Endothelial cell of umbilical vein (primary cell): ENCODE results near the gene OPRL1.

ENCODE experiments used
- EZH2 ChIP-seq: IDR thresholded peaks from 2 replicates; pipeline ENCODE4 v1.6.1; 2012; ENCODE audit warnings: borderline replicate concordance, low read depth, mild to moderate bottlenecking, moderate library complexity, low read length, inconsistent platforms; ENCODE audit not compliant: severe bottlenecking
- FOS ChIP-seq: IDR thresholded peaks from 2 replicates; pipeline ENCODE4 v1.6.1; 2011; ENCODE audit warnings: mild to moderate bottlenecking, low read length, moderate library complexity, borderline replicate concordance; ENCODE audit not compliant: insufficient read depth
- GATA2 ChIP-seq: IDR thresholded peaks from 2 replicates; pipeline ENCODE4 v1.7.0; 2011; ENCODE audit warnings: low read depth, mild to moderate bottlenecking, moderate library complexity, mixed read lengths, low read length; ENCODE audit not compliant: insufficient read length, insufficient read depth
- JUN ChIP-seq: IDR thresholded peaks from 2 replicates; pipeline ENCODE4 v1.6.1; 2011; ENCODE audit warnings: borderline replicate concordance, low read depth; ENCODE audit not compliant: insufficient read length, insufficient read depth
- MAX ChIP-seq: IDR thresholded peaks from 2 replicates; pipeline ENCODE4 v1.6.1; 2011; ENCODE audit not compliant: insufficient read depth, insufficient read length
- MYC ChIP-seq: IDR thresholded peaks from one replicate; pipeline ENCODE4 v1.6.1; 2011; ENCODE audit warnings: mild to moderate bottlenecking, low read depth, low read length
- POLR2A ChIP-seq: IDR thresholded peaks from 2 replicates; pipeline ENCODE4 v1.6.1; 2012; ENCODE audit warnings: low read depth, mild to moderate bottlenecking, control low read depth, low read length
- POLR2AphosphoS5 ChIP-seq: IDR thresholded peaks from 2 replicates; pipeline ENCODE4 v1.6.1; 2012; ENCODE audit warnings: low read depth, mild to moderate bottlenecking, control low read depth, low read length, moderate library complexity; ENCODE audit not compliant: insufficient read depth
- TF ChIP-seq, protein P1 (sequence below), 2 donors: IDR thresholded peaks; 1 replicate in 1 of 2; 2 replicates in 1 of 2; pipeline ENCODE4 v1.5.1; 2011; ENCODE audit warnings: low read length in 2 of 2, mild to moderate bottlenecking in 2 of 2, moderate library complexity in 2 of 2, control low read depth in 1 of 2, inconsistent platforms in 1 of 2, low read depth in 1 of 2; ENCODE audit not compliant: insufficient read depth in 1 of 2; ENCODE audit errors: extremely low read depth in 1 of 2

DNA sequence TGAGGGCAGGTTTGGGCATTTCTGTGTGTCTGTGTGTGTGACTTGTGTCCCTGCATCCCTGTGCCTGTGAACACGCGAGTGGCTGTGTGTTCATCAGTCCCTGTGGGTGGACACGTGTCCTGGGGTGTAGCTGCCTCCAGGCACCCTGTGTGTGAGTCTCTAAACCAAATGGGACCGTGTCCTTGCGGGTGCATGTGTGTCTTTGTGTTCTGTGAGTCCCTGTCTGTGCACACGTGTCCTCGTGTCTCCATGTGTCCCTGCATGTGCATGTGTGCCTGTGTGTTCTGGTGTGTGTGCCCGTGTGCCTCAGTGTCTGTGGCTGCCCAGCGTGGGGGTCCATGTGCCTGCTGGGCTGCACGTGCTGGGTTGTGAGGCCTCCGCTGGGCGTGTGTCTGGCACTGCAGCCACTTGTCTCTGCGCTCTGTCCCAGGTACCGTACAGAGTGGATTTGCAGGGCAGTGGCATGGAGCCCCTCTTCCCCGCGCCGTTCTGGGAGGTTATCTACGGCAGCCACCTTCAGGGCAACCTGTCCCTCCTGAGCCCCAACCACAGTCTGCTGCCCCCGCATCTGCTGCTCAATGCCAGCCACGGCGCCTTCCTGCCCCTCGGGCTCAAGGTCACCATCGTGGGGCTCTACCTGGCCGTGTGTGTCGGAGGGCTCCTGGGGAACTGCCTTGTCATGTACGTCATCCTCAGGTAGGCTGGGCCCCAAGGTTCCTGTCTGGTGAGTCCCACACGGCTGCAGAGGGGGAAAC, 12.6 kb downstream of the OPRL1 start:
- TF ChIP-seq, protein P1, sequence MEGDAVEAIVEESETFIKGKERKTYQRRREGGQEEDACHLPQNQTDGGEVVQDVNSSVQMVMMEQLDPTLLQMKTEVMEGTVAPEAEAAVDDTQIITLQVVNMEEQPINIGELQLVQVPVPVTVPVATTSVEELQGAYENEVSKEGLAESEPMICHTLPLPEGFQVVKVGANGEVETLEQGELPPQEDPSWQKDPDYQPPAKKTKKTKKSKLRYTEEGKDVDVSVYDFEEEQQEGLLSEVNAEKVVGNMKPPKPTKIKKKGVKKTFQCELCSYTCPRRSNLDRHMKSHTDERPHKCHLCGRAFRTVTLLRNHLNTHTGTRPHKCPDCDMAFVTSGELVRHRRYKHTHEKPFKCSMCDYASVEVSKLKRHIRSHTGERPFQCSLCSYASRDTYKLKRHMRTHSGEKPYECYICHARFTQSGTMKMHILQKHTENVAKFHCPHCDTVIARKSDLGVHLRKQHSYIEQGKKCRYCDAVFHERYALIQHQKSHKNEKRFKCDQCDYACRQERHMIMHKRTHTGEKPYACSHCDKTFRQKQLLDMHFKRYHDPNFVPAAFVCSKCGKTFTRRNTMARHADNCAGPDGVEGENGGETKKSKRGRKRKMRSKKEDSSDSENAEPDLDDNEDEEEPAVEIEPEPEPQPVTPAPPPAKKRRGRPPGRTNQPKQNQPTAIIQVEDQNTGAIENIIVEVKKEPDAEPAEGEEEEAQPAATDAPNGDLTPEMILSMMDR (IDR thresholded peaks at IDR 0.05; ENCODE audit: extremely low read depth in 1 of 2, insufficient read depth in 1 of 2, low read depth in 1 of 2, low read length in 2 of 2), result no peak
- TF ChIP-seq MAX (no peak), POLR2A (no peak), POLR2AphosphoS5 (no peak), EZH2 (no peak), FOS (no peak), JUN (no peak), MYC (no peak), GATA2 (no peak)
